Heart right ventricle (tissue), 16 donors: ENCODE results near the gene MIER2. TPM values are rescaled to one million over a fixed set of nuclear protein-coding genes. Genes with fewer than 3 reads are reported as not detected.

Experiments
- ATAC-seq, 8 donors: fragments of 200-7000 bp; cut with Tn5 transposase; one replicate each; pipeline ENCODE4 v1.9.1; 2020; ENCODE audit warnings: mild to moderate bottlenecking in 8 of 8, moderate library complexity in 8 of 8, moderate number of reproducible peaks in 1 of 8
- DNase-seq, 2 donors: peaks; one replicate each; pipeline ENCODE4 v3.0.0-alpha.2; 2020
- H3K27ac ChIP-seq, 10 donors: fragments of 200-600 bp; sonication (generic) in 2 of 10; one replicate each; pipeline versions ENCODE4 v1.5.0 to v1.8.0; 2020 to 2022; ENCODE audit warnings: mild to moderate bottlenecking in 3 of 10
- H3K27me3 ChIP-seq, 7 donors: fragments of 200-600 bp; one replicate each; pipeline ENCODE4 v1.8.0; 2021 to 2022; ENCODE audit warnings: mild to moderate bottlenecking in 2 of 7
- H3K36me3 ChIP-seq, 9 donors: fragments of 200-600 bp; sonication (generic) in 1 of 9; one replicate each; pipeline versions ENCODE4 v1.5.0 to v1.8.0; 2020 to 2022; ENCODE audit warnings: mild to moderate bottlenecking in 2 of 9
- H3K4me1 ChIP-seq, 9 donors: fragments of 200-600 bp; sonication (generic) in 1 of 9; one replicate each; pipeline versions ENCODE4 v1.5.0 to v1.8.0; 2020 to 2022; ENCODE audit warnings: mild to moderate bottlenecking in 4 of 9
- H3K4me3 ChIP-seq, 10 donors: fragments of 200-600 bp; sonication (generic) in 2 of 10; one replicate each; pipeline versions ENCODE4 v1.5.0 to v1.8.0; 2020 to 2022; ENCODE audit warnings: mild to moderate bottlenecking in 7 of 10, moderate library complexity in 2 of 10
- H3K9me3 ChIP-seq, 11 donors: fragments of 200-600 bp in 10 of 11; sonication (generic) in 2 of 11; one replicate each; pipeline versions ENCODE4 v1.5.0 to v1.8.0; 2013 to 2022; ENCODE audit warnings: mild to moderate bottlenecking in 2 of 11, control low read depth in 1 of 11, moderate library complexity in 1 of 11
- WGBS, 2 donors: extraction: QIAGEN DNeasy Blood & Tissue Kit; methylation state at CpG; one replicate each; pipeline ENCODE4 v1.1.7; 2013; ENCODE audit warnings: inconsistent platforms in 1 of 2; 5-methylcytosine and 5-hydroxymethylcytosine counted together
- intact Hi-C, 10 donors: fragments of 100-400 bp; cut with DNase I; formaldehyde crosslinking; loops; one replicate each; pipeline versions ENCODE4 v1.11.1 to v1.14.2; 2022
- polyA plus RNA-seq, 2 donors: library from polyadenylated mRNA; stranded (reverse); fragments of 200-250 nt; gene quantifications; one replicate each; pipeline ENCODE4 v1.2.3, GENCODE V29; 2013
- total RNA-seq, 10 donors: library from RNA; stranded (reverse); fragmentation: NEBNext Ultra II Directional in 3 of 10; extraction: Animal tissue kit (Norgen Biotek cat#: 25700) in 3 of 10; gene quantifications; one replicate each; pipeline versions ENCODE4 v1.2.1 to v1.2.4, GENCODE V29; 2021 to 2023
- TF ChIP-seq, protein P1 (sequence below), 9 donors: fragments of 200-600 bp; sonication (generic) in 2 of 9; IDR thresholded peaks; one replicate each; pipeline versions ENCODE4 v1.5.0 to v1.8.0; 2021 to 2022; ENCODE audit warnings: antibody characterized with exemption in 9 of 9, mild to moderate bottlenecking in 5 of 9, moderate library complexity in 1 of 9
- donor health status: Arrhythmogenic right ventricular cardiomyopathy.
- donor health status: ischemic (EF 13 %, LVEDD 7.1; RV severe dilation, severe dysfunction).
- donor health status: healthy with polysubstance abuse.
- donor health status: DM: no; HTN: yes; CAD: no.
- donor health status: DM: no; HTN: no; CAD: no.
- donor health status: ischemic (EF 25% LVEDD 6.9; RV normal size, moderate dysfunction).
- donor health status: ischemic (EF 25% LVEDD 5.7; RV mildly dilated, moderate dysfunction).
- donor health status: healthy.
- donor health status: DM: yes; HTN: yes; CAD: no.
- donor health status: Ischemic cardiomyopathy.
- donor health status: ischemic (EF 35%, LVEDD 5.7; RV mildly dilated, moderate dysfunction).
- donor health status: nonischemic (EF 11% LVEDD 7.7; RV severe dilation, severe dysfunction).
- donor health status: DM: yes; HTN: yes; CAD: no.
- donor health status: PGD.
- donor health status: ischemic (EF 29% LVEDD 5.4; RV normal size, mild dysfunction).
- donor health status: nonischemic (EF 23%, LVEDD 6.1; RV moderate dilation, normal function).

Gene MIER2
- total and polyA plus RNA-seq, 12 donors = 11.1 to 34.6 (median 17.6) TPM

DNA sequence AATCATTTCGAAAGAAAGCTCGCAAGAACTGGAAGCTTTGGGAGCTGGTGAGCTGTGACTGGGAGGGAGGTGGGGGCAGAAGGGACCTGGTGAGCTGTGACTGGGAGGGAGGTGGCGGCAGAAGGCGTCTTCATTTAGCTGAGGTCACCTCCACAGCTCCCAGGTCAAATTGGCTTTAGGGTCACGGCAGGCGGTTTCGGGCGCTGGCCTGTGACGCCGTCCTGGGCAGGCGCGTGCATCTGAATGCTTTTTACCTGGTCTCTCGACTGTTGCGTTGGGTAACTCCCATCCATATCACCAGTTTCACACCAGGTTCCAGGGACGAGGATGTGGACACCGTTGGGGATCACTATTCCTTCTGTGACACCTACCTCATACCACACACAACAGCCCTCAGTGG lies 35.2 kb upstream of the MIER2 start:
- ATAC-seq (no peak), DNase-seq (no peak)
- 91% methylated on average over 16 of the region's 16 CpGs for WGBS, 2 donors
- no peak overlapping the region for H3K4me3 ChIP-seq
- H3K27me3 ChIP-seq = peaks cover 0 to 41% (median 26%) of the 10 kb centered on the region in 7 donors
- intact Hi-C loops = loop anchor here in 6 of 10 donors (5.0 to 10.0 kb wide), 4 partner anchors 95 to 105 kb away; a partner anchor contains a TSS
- no peak overlapping the region for H3K27ac ChIP-seq
- TF ChIP-seq, protein P1, sequence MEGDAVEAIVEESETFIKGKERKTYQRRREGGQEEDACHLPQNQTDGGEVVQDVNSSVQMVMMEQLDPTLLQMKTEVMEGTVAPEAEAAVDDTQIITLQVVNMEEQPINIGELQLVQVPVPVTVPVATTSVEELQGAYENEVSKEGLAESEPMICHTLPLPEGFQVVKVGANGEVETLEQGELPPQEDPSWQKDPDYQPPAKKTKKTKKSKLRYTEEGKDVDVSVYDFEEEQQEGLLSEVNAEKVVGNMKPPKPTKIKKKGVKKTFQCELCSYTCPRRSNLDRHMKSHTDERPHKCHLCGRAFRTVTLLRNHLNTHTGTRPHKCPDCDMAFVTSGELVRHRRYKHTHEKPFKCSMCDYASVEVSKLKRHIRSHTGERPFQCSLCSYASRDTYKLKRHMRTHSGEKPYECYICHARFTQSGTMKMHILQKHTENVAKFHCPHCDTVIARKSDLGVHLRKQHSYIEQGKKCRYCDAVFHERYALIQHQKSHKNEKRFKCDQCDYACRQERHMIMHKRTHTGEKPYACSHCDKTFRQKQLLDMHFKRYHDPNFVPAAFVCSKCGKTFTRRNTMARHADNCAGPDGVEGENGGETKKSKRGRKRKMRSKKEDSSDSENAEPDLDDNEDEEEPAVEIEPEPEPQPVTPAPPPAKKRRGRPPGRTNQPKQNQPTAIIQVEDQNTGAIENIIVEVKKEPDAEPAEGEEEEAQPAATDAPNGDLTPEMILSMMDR (IDR thresholded peaks at IDR 0.05) = no peak
- no peaks in the 10 kb centered on the region for H3K9me3 ChIP-seq
- peaks cover 0 to 5% (median 0%) of the 10 kb centered on the region in 9 donors for H3K4me1 ChIP-seq
- no peaks in the 10 kb centered on the region for H3K36me3 ChIP-seq

DNA sequence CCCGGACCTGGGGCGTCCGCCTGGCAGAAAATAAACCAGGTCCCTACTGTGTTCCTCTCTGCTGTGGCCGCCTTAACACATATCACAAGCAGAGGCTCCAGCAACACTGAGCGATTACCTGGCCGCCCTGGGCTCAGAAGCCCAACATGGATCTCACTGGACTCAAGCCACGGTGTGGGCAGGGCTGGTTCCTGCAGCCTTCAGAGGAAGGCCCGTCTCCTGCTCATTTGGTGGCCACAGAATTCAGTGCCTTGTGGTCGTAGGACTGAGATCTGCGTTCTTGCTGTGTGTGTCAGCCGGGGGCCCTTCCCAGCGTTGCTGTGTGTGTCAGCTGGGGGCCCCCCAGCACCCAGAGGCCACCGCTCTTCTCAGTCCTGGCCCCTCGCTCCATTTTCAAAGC lies 34.1 kb upstream of the MIER2 start:
- DNase-seq = no peak

DNA sequence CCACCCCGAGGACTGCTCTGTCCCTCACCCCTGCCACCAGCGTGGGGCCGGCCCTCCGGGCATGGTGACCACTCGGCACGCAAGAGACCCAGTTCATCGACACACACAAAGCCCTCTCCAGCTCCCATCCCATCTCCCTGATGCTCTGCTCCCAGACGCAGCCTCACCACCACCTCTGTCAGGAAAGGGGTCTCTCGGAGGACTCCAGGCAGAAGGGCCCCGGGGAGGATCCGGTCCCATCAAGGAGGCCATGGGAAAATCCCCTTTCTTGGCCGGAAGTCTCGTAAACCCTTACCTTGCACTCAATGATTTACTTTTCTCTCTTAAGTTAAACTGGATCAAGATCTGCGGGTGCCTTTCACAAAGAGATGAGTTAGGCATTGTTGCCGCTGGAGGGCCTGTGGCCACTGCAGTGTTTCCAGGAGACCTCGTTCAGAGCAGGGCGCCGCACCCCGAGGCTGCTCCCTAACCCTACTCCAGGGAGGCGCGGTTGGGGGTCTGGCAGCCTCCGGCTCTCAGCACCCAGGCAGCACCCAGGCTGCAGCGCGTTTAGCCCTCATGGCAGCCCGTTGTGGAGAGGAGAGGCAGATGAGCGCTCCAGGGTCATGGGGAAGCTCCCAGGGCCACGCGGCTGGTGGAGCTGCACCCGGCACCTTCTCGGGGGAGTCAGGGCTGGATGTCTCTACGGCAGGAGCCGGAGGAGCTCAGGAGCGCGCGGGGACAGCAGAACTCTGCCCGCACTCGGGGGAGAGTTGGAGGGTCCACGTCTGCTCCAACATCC lies 33.4 kb upstream of the MIER2 start:
- Histone ChIP-seq H3K27ac (no peak overlapping the region), H3K36me3 (no peaks in the 10 kb centered on the region), H3K9me3 (no peaks in the 10 kb centered on the region), H3K4me1 (peaks cover 0 to 6% (median under 1%) of the 10 kb centered on the region in 9 donors), H3K4me3 (no peak overlapping the region), H3K27me3 (peaks cover 0 to 43% (median 30%) of the 10 kb centered on the region in 7 donors)
- ATAC-seq = no peak
- intact Hi-C loops = loop anchor here in 1 of 10 donors (10.0 kb wide), 1 partner anchor 97 kb away; a partner anchor contains a TSS
- DNase-seq = no peak
- WGBS, 2 donors = 70 to 72% methylated on average over 38 of the region's 38 CpGs
- TF ChIP-seq, protein P1 (IDR thresholded peaks at IDR 0.05) = no peak

More for the DNA sequence above, 34.1 kb upstream of the MIER2 start:
- no peak for ATAC-seq
- Histone ChIP-seq H3K27ac (no peak overlapping the region), H3K4me3 (no peak overlapping the region), H3K4me1 (peaks cover 0 to 3% (median 0%) of the 10 kb centered on the region in 9 donors), H3K27me3 (peaks cover 0 to 43% (median 31%) of the 10 kb centered on the region in 7 donors), H3K36me3 (no peaks in the 10 kb centered on the region), H3K9me3 (no peaks in the 10 kb centered on the region)
- intact Hi-C loops = loop anchor here in 1 of 10 donors (10.0 kb wide), 1 partner anchor 96 kb away; a partner anchor contains a TSS
- TF ChIP-seq, protein P1 (IDR thresholded peaks at IDR 0.05) = no peak
- 81 to 91% methylated on average over 14 of the region's 14 CpGs for WGBS, 2 donors

DNA sequence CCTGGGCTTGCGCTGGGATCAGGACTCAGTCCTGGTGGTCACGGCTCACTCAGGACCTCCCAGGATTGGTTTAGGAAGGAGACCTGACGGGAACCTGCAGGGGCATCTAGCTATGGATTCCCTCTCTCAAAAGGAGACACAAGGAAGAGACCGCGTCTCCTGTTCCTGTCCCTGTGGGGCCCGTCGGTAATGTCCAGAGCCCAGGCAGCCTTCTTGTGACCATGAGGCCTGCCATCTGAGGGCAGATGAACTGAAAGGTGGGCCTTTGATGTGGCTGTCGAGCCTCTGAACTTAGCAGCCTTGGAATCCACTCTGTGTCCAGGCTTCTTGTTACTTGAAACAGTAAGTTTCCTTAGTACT lies 31.5 kb upstream of the MIER2 start:
- Histone ChIP-seq H3K36me3 (no peaks in the 10 kb centered on the region), H3K27me3 (peaks cover 0 to 51% (median 26%) of the 10 kb centered on the region in 7 donors), H3K9me3 (no peaks in the 10 kb centered on the region), H3K4me1 (peaks cover 8 to 22% (median 15%) of the 10 kb centered on the region in 9 donors), H3K4me3 (no peak overlapping the region), H3K27ac (no peak overlapping the region)
- DNase-seq = no peak
- intact Hi-C loops = loop anchor here in 1 of 10 donors (10.0 kb wide), 1 partner anchor 99 kb away; a partner anchor contains a TSS
- TF ChIP-seq, protein P1 (IDR thresholded peaks at IDR 0.05) = no peak
- 93 to 94% methylated on average over 8 of the region's 8 CpGs for WGBS, 2 donors
- no peak for ATAC-seq
